ENCODE data around the gene SEC61A2. TPM values are rescaled to one million over a fixed set of nuclear protein-coding genes. Genes with fewer than 3 reads are reported as not detected.

The SEC61A2 gene
- total and polyA plus RNA-seq, 10 of the 15 experiments (the other 5 are each of a cell fraction or from before 2014, with no cell fraction given): 3.0 to 36.2 (median 8.6) TPM

DNA sequence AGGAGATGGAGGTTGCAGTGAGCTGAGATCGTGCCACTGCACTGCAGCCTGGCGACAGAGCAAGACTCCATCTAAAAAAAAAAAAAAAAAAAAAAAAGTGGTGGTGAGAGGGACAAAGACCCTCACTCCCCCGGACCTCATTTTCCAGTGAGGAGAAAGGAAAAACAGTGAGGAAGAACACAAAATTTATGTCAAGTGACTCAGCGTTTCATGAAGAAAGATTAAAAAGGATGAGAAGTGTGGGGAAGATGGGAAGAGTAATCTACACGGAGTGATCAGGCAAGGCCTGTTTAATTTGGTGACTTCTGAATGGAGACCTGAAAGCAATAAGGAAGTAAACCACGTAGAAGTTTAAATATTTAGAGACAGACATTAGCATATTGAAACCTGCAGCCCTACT is 59.2 kb downstream of the SEC61A2 start (continued):
- TF ChIP-seq BCL11A (IDR thresholded peaks at IDR 0.05; ENCODE audit: low read depth, low read length) (no peak), E2F8 (IDR thresholded peaks at IDR 0.05; ENCODE audit: low read depth, partially characterized antibody) (no peak)

DNA sequence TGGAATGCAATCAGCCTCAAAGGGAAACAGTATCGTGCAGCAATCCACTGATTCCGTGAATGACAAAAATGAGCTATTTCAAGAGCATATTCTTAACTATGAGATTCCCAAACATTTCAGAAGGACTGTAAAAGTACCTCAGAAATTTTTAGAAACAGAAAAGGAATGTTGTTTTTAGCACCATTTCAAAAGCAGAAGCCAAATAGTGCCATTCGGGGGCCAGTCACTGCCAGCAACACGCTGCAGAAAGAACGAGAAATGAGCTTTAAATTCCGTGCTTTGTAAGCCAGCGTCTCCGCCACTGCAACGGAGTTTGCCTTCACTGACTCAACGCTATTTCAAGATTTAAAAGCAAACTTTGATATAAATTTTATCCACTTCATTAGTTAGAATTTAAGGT is 59.9 kb downstream of the SEC61A2 start:
- no peak for FAIRE-seq
- ChIA-PET SMC1A (ENCODE audit: uncharacterized antibody, unreplicated experiment) (interaction anchor here (1.1 kb wide), 1 partner anchor 195 kb away, joined by 4 read pairs; no protein-coding TSS in a partner anchor), POLR2A (interaction anchor here (0.8 kb wide), 1 partner anchor 18 kb away, joined by 3 read pairs; no protein-coding TSS in a partner anchor), RAD21 (ENCODE audit: unreplicated experiment) (no interaction called here), CTCF (no interaction called here)
- H3K79me2 ChIP-seq (ENCODE audit: control insufficient read depth, insufficient read depth, low read length): peaks cover 31% of the 10 kb centered on the region
- peaks cover 3 to 8% of the 10 kb centered on the region in 2 experiments for H3K36me3 ChIP-seq (ENCODE audit: control insufficient read depth in 2 of 2, insufficient read depth in 2 of 2, low read length in 1 of 2)
- H4K20me1 ChIP-seq (ENCODE audit: control insufficient read depth, insufficient read depth): no peaks in the 10 kb centered on the region
- H3K9ac ChIP-seq (ENCODE audit: control insufficient read depth, insufficient read depth, low read length): no peak overlapping the region
- no peak overlapping the region for H2AFZ ChIP-seq (ENCODE audit: control insufficient read depth, low read depth, low read length)
- no peaks in the 10 kb centered on the region for H3K9me3 ChIP-seq (replicated peaks; ENCODE audit: control insufficient read depth, insufficient read depth, low read length)
- H3K27me3 ChIP-seq (replicated peaks in 1 of 2; ENCODE audit: control insufficient read depth in 2 of 2, insufficient read depth in 2 of 2, low read length in 1 of 2): no peaks in the 10 kb centered on the region
- no peak overlapping the region for H3K4me2 ChIP-seq (ENCODE audit: control insufficient read depth, insufficient read depth)
- in situ Hi-C loops (cut with MboI): no loop called here
- no peak for ATAC-seq
- no peak for DNase-seq (ENCODE audit: low read depth, low spot score)
- no TSS peak for BruUV-seq (replicated peaks)
- H3K4me1 ChIP-seq (ENCODE audit: control insufficient read depth, insufficient read depth, low read length): no peaks in the 10 kb centered on the region
- 96% methylated on average over 10 of the region's 10 CpGs for WGBS (ENCODE audit: insufficient coverage, insufficient replicate concordance, low lambda C conversion rate, missing lambda C conversion rate)
- intact Hi-C loops (cut with micrococcal nuclease; ENCODE audit: unreplicated experiment): no loop called here
- no peak overlapping the region for H3K27ac ChIP-seq (ENCODE audit: control insufficient read depth, insufficient read depth)
- no peak overlapping the region for H3K4me3 ChIP-seq
- no peak for TF ChIP-seq NFYB (IDR thresholded peaks at IDR 0.05; ENCODE audit: insufficient read depth, low read depth, low read length)
- no peak for TF ChIP-seq HDGF (IDR thresholded peaks at IDR 0.05)
- TF ChIP-seq IKZF1 (conservative IDR thresholded peaks at IDR 0.05): no peak
- no peak for TF ChIP-seq MYB (IDR thresholded peaks at IDR 0.05; ENCODE audit: borderline replicate concordance, low read depth, low read length)
- TF ChIP-seq HCFC1 (IDR thresholded peaks at IDR 0.05; ENCODE audit: low read length): no peak
- no peak for TF ChIP-seq NFIC (IDR thresholded peaks at IDR 0.05; ENCODE audit: low read depth, low read length)
- no peak for TF ChIP-seq SMAD5 (IDR thresholded peaks at IDR 0.05; ENCODE audit: low read depth)
- TF ChIP-seq BACH1 (IDR thresholded peaks at IDR 0.05; ENCODE audit: borderline replicate concordance): no peak
- TF ChIP-seq ASH2L (IDR thresholded peaks at IDR 0.05; ENCODE audit: borderline replicate concordance, low read depth): no peak
- TF ChIP-seq EZH2 (IDR thresholded peaks at IDR 0.05; ENCODE audit: borderline replicate concordance, control insufficient read depth, low read depth, low read length): no peak
- no peak for TF ChIP-seq IRF3 (IDR thresholded peaks at IDR 0.05)
- TF ChIP-seq DPF2 (IDR thresholded peaks at IDR 0.05): no peak
- TF ChIP-seq POLR2A (IDR thresholded peaks at IDR 0.05; ENCODE audit: low read depth, low read length): no peak
- TF ChIP-seq EP300 (IDR thresholded peaks at IDR 0.05; ENCODE audit: borderline replicate concordance in 1 of 2, control insufficient read depth in 1 of 2, low read depth in 2 of 2, low read length in 2 of 2): no peak
- TF ChIP-seq RBBP5 (conservative IDR thresholded peaks at IDR 0.05): no peak
- TF ChIP-seq, protein P1, sequence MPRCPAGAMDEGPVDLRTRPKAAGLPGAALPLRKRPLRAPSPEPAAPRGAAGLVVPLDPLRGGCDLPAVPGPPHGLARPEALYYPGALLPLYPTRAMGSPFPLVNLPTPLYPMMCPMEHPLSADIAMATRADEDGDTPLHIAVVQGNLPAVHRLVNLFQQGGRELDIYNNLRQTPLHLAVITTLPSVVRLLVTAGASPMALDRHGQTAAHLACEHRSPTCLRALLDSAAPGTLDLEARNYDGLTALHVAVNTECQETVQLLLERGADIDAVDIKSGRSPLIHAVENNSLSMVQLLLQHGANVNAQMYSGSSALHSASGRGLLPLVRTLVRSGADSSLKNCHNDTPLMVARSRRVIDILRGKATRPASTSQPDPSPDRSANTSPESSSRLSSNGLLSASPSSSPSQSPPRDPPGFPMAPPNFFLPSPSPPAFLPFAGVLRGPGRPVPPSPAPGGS (IDR thresholded peaks at IDR 0.05; ENCODE audit: borderline replicate concordance, insufficient read depth, low read depth, low read length, poor library complexity, severe bottlenecking): no peak
